Measurements from ENCODE around the gene KRTAP4-11.
"Not testable (repeated sequence)": the region's sequence is repeated elsewhere in the genome, so short reads cannot be mapped to it uniquely, and the experiment has no call there.

The KRTAP4-11 gene

GRCh38 chr17:41123292-41123990 is 5.3 kb upstream of the KRTAP4-11 start:
- DNase-seq: not testable (repeated sequence)

GRCh38 chr17:41121742-41122141 is 3.6 kb upstream of the KRTAP4-11 start:
- DNase-seq: no peak

GRCh38 chr17:41119696-41120690 is 1.8 kb upstream of the KRTAP4-11 start:
- DNase-seq: not testable (repeated sequence)

- no peak for DNase-seq
These were observed 548 bp upstream of the KRTAP4-11 start for GRCh38 chr17:41118721-41119120.

- DNase-seq: no peak
These were observed 1.9 kb downstream of the KRTAP4-11 start for GRCh38 chr17:41116297-41116696.

- DNase-seq: no peak
These were observed 6.9 kb downstream of the KRTAP4-11 start for GRCh38 chr17:41111151-41111885.

- not testable (repeated sequence) for DNase-seq
These were observed 9.3 kb downstream of the KRTAP4-11 start for GRCh38 chr17:41108728-41109386.

GRCh38 chr17:41107941-41108450 is 10.2 kb downstream of the KRTAP4-11 start:
- DNase-seq: no peak

- not testable (repeated sequence) for DNase-seq
These were observed 12.8 kb downstream of the KRTAP4-11 start, which contains the start of gene KRTAP4-9 for GRCh38 chr17:41105347-41105746. Gene KRTAP4-9 (plus strand): TSS chr17:41105389. CDS start chr17:41105389, 0 bp downstream.

- DNase-seq: not testable (repeated sequence)
These were observed 13.7 kb downstream of the KRTAP4-11 start for GRCh38 chr17:41104386-41105038.

- no peak for DNase-seq
These were observed 14.3 kb downstream of the KRTAP4-11 start for GRCh38 chr17:41103896-41104295.

GRCh38 chr17:41101586-41102259 is 16.4 kb downstream of the KRTAP4-11 start, which contains the start of gene KRTAP4-16:
Gene KRTAP4-16 (minus strand): TSS chr17:41102209. CDS start chr17:41102209, 0 bp downstream.
- DNase-seq: no peak

- not testable (repeated sequence) for DNase-seq
These were observed 18.3 kb downstream of the KRTAP4-11 start for GRCh38 chr17:41099682-41100480.

GRCh38 chr17:41098481-41098880 is 19.7 kb downstream of the KRTAP4-11 start:
- DNase-seq: no peak

GRCh38 chr17:41098042-41098441 is 20.1 kb downstream of the KRTAP4-11 start, which contains the start of gene KRTAP4-8:
Gene KRTAP4-8 (minus strand): TSS chr17:41098142. CDS start chr17:41098084, 58 bp downstream.
- no peak for DNase-seq

GRCh38 chr17:41096055-41096454 is 22.1 kb downstream of the KRTAP4-11 start:
- DNase-seq: no peak

GRCh38 chr17:41088760-41089352 is 29.3 kb downstream of the KRTAP4-11 start:
- DNase-seq: not testable (repeated sequence)

GRCh38 chr17:41084100-41084856 is 33.9 kb downstream of the KRTAP4-11 start, which contains the start of gene KRTAP4-7:
Gene KRTAP4-7 (plus strand): TSS chr17:41084150. CDS start chr17:41084207, 57 bp downstream.
- DNase-seq: not testable (repeated sequence)

Measured in NCI-H510A treated with DMSO at 0.1 percent for 48 hours (cell line).